ENCODE measurements around the gene ZNF462.
"Not testable (repeated sequence)": the region's sequence is repeated elsewhere in the genome, so short reads cannot be mapped to it uniquely, and the experiment has no call there.

The ZNF462 gene

GRCh38 chr9:106829666-106830408, 33.1 kb upstream of the ZNF462 start:
- TF ChIP-seq CTCF (conservative IDR thresholded peaks at IDR 0.05) = no peak
- TF ChIP-seq ZFX (IDR thresholded peaks at IDR 0.05) = no peak

GRCh38 chr9:106830527-106831150, 32.3 kb upstream of the ZNF462 start:
- TF ChIP-seq CTCF (conservative IDR thresholded peaks at IDR 0.05) = no peak
- no peak for TF ChIP-seq ZFX (IDR thresholded peaks at IDR 0.05)

More at GRCh38 chr9:106829666-106830408, 33.1 kb upstream of the ZNF462 start:
- no peak overlapping the region for H3K27ac ChIP-seq

GRCh38 chr9:106834888-106835287, 28.1 kb upstream of the ZNF462 start:
- TF ChIP-seq ZFX (IDR thresholded peaks at IDR 0.05) (no peak), CTCF (conservative IDR thresholded peaks at IDR 0.05) (no peak)

More at GRCh38 chr9:106830527-106831150, 32.3 kb upstream of the ZNF462 start:
- no peak overlapping the region for H3K27ac ChIP-seq

GRCh38 chr9:106835840-106836239, 27.1 kb upstream of the ZNF462 start:
- no peak for TF ChIP-seq ZFX (IDR thresholded peaks at IDR 0.05)
- TF ChIP-seq CTCF (conservative IDR thresholded peaks at IDR 0.05) = no peak
- H3K27ac ChIP-seq = no peak overlapping the region

More at GRCh38 chr9:106834888-106835287, 28.1 kb upstream of the ZNF462 start:
- no peak overlapping the region for H3K27ac ChIP-seq

GRCh38 chr9:106843371-106843770, 19.6 kb upstream of the ZNF462 start:
- H3K27ac ChIP-seq = no peak overlapping the region
- TF ChIP-seq CTCF (conservative IDR thresholded peaks at IDR 0.05) = no peak
- no peak for TF ChIP-seq ZFX (IDR thresholded peaks at IDR 0.05)

- no peak overlapping the region for H3K27ac ChIP-seq
- no peak for TF ChIP-seq CTCF (conservative IDR thresholded peaks at IDR 0.05)
- TF ChIP-seq ZFX (IDR thresholded peaks at IDR 0.05) = no peak
Observed at GRCh38 chr9:106846307-106846706, 16.7 kb upstream of the ZNF462 start.

GRCh38 chr9:106846857-106847256, 16.1 kb upstream of the ZNF462 start:
- TF ChIP-seq CTCF (conservative IDR thresholded peaks at IDR 0.05) (no peak), ZFX (IDR thresholded peaks at IDR 0.05) (no peak)
- no peak overlapping the region for H3K27ac ChIP-seq

- H3K27ac ChIP-seq = not testable (repeated sequence)
Observed at GRCh38 chr9:106851640-106852039, 11.3 kb upstream of the ZNF462 start.
